GM12873 (cell line): Measurements from ENCODE around the gene CYSTM1.

Experiments used
- TF ChIP-seq, protein P1 (sequence below): IDR thresholded peaks from 2 replicates; pipeline ENCODE4 v1.5.1; 2012; ENCODE audit warnings: low read depth, mild to moderate bottlenecking, moderate library complexity, low read length, control low read depth; ENCODE audit not compliant: insufficient read depth; ENCODE audit errors: missing control alignments

CYSTM1 gene

DNA sequence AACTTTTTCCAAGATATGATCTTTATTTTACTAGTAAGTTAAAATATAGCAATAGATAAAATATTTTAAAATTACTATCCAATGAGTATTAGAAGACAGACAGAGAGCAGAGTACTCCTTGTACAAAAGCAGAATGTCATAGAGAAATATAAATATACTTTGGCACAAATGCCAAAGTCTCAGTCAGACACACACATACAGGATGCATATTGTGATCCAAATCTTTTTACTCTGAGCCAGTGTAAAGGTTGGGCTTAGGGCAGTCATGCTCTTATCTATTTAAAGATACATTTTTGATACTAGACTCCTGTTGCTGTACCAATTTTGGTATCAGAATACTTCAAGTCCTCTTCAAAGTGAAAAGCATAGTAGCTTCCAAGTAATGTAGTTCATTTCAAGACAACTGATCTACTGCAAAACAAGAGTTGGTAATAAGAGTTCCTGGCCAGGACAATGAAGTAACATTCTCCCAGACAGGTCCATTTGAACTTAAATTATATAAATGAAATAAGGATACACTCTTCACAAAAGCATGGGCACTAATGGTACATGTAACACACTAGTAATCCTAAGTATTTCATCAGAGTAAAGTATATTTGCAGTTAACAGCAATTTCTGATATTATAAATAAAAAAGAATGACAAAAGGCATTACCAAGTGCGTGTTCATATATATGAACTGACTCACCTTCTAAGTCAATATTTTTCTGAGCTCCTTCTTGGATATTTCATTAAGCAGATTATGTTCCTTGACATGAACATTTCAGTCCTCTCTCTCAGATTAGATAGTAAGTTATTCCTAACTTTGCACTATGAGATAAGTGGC is 117.4 kb downstream of the CYSTM1 start:
- TF ChIP-seq, protein P1, sequence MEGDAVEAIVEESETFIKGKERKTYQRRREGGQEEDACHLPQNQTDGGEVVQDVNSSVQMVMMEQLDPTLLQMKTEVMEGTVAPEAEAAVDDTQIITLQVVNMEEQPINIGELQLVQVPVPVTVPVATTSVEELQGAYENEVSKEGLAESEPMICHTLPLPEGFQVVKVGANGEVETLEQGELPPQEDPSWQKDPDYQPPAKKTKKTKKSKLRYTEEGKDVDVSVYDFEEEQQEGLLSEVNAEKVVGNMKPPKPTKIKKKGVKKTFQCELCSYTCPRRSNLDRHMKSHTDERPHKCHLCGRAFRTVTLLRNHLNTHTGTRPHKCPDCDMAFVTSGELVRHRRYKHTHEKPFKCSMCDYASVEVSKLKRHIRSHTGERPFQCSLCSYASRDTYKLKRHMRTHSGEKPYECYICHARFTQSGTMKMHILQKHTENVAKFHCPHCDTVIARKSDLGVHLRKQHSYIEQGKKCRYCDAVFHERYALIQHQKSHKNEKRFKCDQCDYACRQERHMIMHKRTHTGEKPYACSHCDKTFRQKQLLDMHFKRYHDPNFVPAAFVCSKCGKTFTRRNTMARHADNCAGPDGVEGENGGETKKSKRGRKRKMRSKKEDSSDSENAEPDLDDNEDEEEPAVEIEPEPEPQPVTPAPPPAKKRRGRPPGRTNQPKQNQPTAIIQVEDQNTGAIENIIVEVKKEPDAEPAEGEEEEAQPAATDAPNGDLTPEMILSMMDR: no peak
